Naive thymus-derived CD4-positive, alpha-beta T cell (primary cell): ENCODE measurements around the gene LHX3. TPM values are rescaled to one million over a fixed set of nuclear protein-coding genes. Genes with fewer than 3 reads are reported as not detected.

Source experiments
- ATAC-seq: fragments of 150-1000 bp; cut with Tn5 transposase; 2 replicates; pipeline ENCODE4 v1.10.0; 2021; ENCODE audit warnings: mild to moderate bottlenecking, moderate library complexity
- CTCF ChIA-PET: fragments of 350-600 bp; sonication (Branson Sonifier 250); formaldehyde crosslinking; loops from one replicate; lab custom pipeline; 2021; ENCODE audit warnings: antibody characterized with exemption; lab: Charles Lee
- POLR2A ChIA-PET: fragments of 350-600 bp; sonication (Branson Sonifier 250); formaldehyde crosslinking; loops from one replicate; lab custom pipeline; 2021; ENCODE audit warnings: antibody characterized with exemption, inconsistent platforms; lab: Charles Lee
- DNase-seq, 9 donors: peaks; one replicate each; pipeline versions ENCODE4 v3.0.0 to v3.0.0-alpha.2; 2020 to 2022; ENCODE audit warnings: mixed read lengths in 1 of 9
- H3K27ac ChIP-seq: one replicate; pipeline ENCODE4 v1.7.0; 2013; ENCODE audit warnings: mild to moderate bottlenecking, low read depth, low read length, moderate library complexity
- H3K27me3 ChIP-seq, 2 donors: one replicate each; pipeline ENCODE4 v1.7.0; 2013; ENCODE audit warnings: low read length in 2 of 2, mild to moderate bottlenecking in 2 of 2, moderate library complexity in 2 of 2; ENCODE audit not compliant: control insufficient read depth in 2 of 2, insufficient read depth in 2 of 2
- H3K36me3 ChIP-seq, 3 experiments: 1 replicate in 2 of 3; 2 replicates in 1 of 3; pipeline ENCODE4 v1.7.0; 2013; ENCODE audit warnings: low read length in 3 of 3, mild to moderate bottlenecking in 3 of 3, moderate library complexity in 1 of 3; ENCODE audit not compliant: insufficient read depth in 3 of 3, control insufficient read depth in 2 of 3
- H3K4me1 ChIP-seq, 2 donors: one replicate each; pipeline ENCODE4 v1.7.0; 2013; ENCODE audit warnings: low read length in 2 of 2, mild to moderate bottlenecking in 2 of 2, moderate library complexity in 1 of 2; ENCODE audit not compliant: control insufficient read depth in 2 of 2, insufficient read depth in 2 of 2
- H3K4me3 ChIP-seq: 2 replicates; pipeline ENCODE4 v1.7.0; 2013; ENCODE audit warnings: mild to moderate bottlenecking, low read length
- H3K9me3 ChIP-seq, 3 experiments: 1 replicate in 2 of 3; 2 replicates in 1 of 3; pipeline ENCODE4 v1.7.0; 2013; ENCODE audit warnings: low read length in 3 of 3; ENCODE audit not compliant: control insufficient read depth in 2 of 3
- H3K27ac Mint-ChIP-seq, 9 donors: one replicate each; pipeline ENCODE4 v1.8.0; 2020 to 2022; ENCODE audit warnings: mixed read lengths in 9 of 9, mild to moderate bottlenecking in 8 of 9, moderate library complexity in 5 of 9, inconsistent platforms in 2 of 9
- H3K27me3 Mint-ChIP-seq, 5 donors: one replicate each; pipeline ENCODE4 v1.8.0; 2021 to 2022; ENCODE audit warnings: mixed read lengths in 5 of 5, mild to moderate bottlenecking in 1 of 5
- H3K36me3 Mint-ChIP-seq, 5 donors: one replicate each; pipeline ENCODE4 v1.8.0; 2020 to 2022; ENCODE audit warnings: mixed read lengths in 5 of 5, mild to moderate bottlenecking in 3 of 5, inconsistent platforms in 1 of 5
- H3K4me1 Mint-ChIP-seq, 7 donors: one replicate each; pipeline ENCODE4 v1.8.0; 2020 to 2022; ENCODE audit warnings: mixed read lengths in 7 of 7, mild to moderate bottlenecking in 3 of 7, inconsistent platforms in 1 of 7
- H3K4me3 Mint-ChIP-seq, 10 donors: one replicate each; pipeline ENCODE4 v1.8.0; 2020 to 2022; ENCODE audit warnings: mild to moderate bottlenecking in 10 of 10, mixed read lengths in 10 of 10, moderate library complexity in 6 of 10, inconsistent platforms in 2 of 10
- H3K9me3 Mint-ChIP-seq, 11 donors: one replicate each; pipeline ENCODE4 v1.8.0; 2020 to 2022; ENCODE audit warnings: mixed read lengths in 11 of 11, mild to moderate bottlenecking in 4 of 11, inconsistent platforms in 1 of 11, moderate library complexity in 1 of 11
- intact Hi-C, 2 donors: fragments of 100-400 bp; cut with micrococcal nuclease; formaldehyde crosslinking; loops; one replicate each; pipeline ENCODE4 v1.15.1; 2023
- polyA plus RNA-seq, 2 donors: library from polyadenylated mRNA; unstranded; fragments of 300-500 nt; fragmentation: Illumina TruSeq; gene quantifications; one replicate each; pipeline ENCODE4 v1.2.3, GENCODE V29; 2021
- total RNA-seq, 6 experiments: library from RNA in 5 of 6; stranded (reverse) in 5 of 6; gene quantifications; 1 replicate in 5 of 6; 2 replicates in 1 of 6; pipeline ENCODE4 v1.2.3 and lab custom pipeline; 2021 to 2026

LHX3 gene
- total and polyA plus RNA-seq, 7 experiments from 2014 or later = 0.15 to 0.21 TPM; not detected in 5

- no peak overlapping the region for H3K27ac Mint-ChIP-seq
- ATAC-seq (no peak), DNase-seq (no peak)
- ChIA-PET POLR2A (no interaction called here), CTCF (no interaction called here)
- intact Hi-C loops = no loop called here
- Histone ChIP-seq H3K4me1 (no peaks in the 10 kb centered on the region), H3K9me3 (no peaks in the 10 kb centered on the region), H3K27ac (no peak overlapping the region), H3K4me3 (no peak overlapping the region), H3K27me3 (peaks cover 0 to 8% of the 10 kb centered on the region in 2 donors), H3K36me3 (no peaks in the 10 kb centered on the region)
- H3K4me3 Mint-ChIP-seq = no peak overlapping the region
- peaks cover 0 to 3% (median 0%) of the 10 kb centered on the region in 11 donors for H3K9me3 Mint-ChIP-seq
- H3K27me3 Mint-ChIP-seq = peaks cover 24 to 53% (median 38%) of the 10 kb centered on the region in 5 donors
- H3K4me1 Mint-ChIP-seq = peaks cover 0 to 9% (median 4%) of the 10 kb centered on the region in 7 donors
- H3K36me3 Mint-ChIP-seq = peaks cover 2 to 3% (median 3%) of the 10 kb centered on the region in 5 donors
Measured at GRCh38 chr9:136201174-136201573, 3.8 kb downstream of the LHX3 start.

- H3K27me3 Mint-ChIP-seq = peaks cover 25 to 55% (median 38%) of the 10 kb centered on the region in 5 donors
- H3K4me3 Mint-ChIP-seq = no peak overlapping the region
- H3K9me3 ChIP-seq = no peaks in the 10 kb centered on the region
- H3K27ac Mint-ChIP-seq = no peak overlapping the region
- no peak for ATAC-seq
- peaks cover 0 to 10% (median 4%) of the 10 kb centered on the region in 7 donors for H3K4me1 Mint-ChIP-seq
- no peak for DNase-seq
- no peak overlapping the region for H3K27ac ChIP-seq
- intact Hi-C loops = no loop called here
- POLR2A ChIA-PET = no interaction called here
- peaks cover 0 to 2% (median 0%) of the 10 kb centered on the region in 11 donors for H3K9me3 Mint-ChIP-seq
- CTCF ChIA-PET = no interaction called here
- H3K27me3 ChIP-seq = peaks cover 0 to 13% of the 10 kb centered on the region in 2 donors
- H3K4me3 ChIP-seq = no peak overlapping the region
- H3K4me1 ChIP-seq = no peaks in the 10 kb centered on the region
- no peaks in the 10 kb centered on the region for H3K36me3 Mint-ChIP-seq
- no peaks in the 10 kb centered on the region for H3K36me3 ChIP-seq
Measured at GRCh38 chr9:136200424-136200823, 4.5 kb downstream of the LHX3 start.

- Mint-ChIP-seq H3K27ac (no peak overlapping the region), H3K36me3 (no peaks in the 10 kb centered on the region), H3K4me1 (peaks cover 0 to 10% (median 4%) of the 10 kb centered on the region in 7 donors), H3K9me3 (peaks cover 0 to 2% (median 0%) of the 10 kb centered on the region in 11 donors), H3K4me3 (no peak overlapping the region), H3K27me3 (peaks cover 25 to 60% (median 38%) of the 10 kb centered on the region in 5 donors)
- no peaks in the 10 kb centered on the region for H3K9me3 ChIP-seq
- intact Hi-C loops = no loop called here
- peaks cover 0 to 13% of the 10 kb centered on the region in 2 donors for H3K27me3 ChIP-seq
- H3K27ac ChIP-seq = no peak overlapping the region
- POLR2A ChIA-PET = no interaction called here
- ATAC-seq = no peak
- CTCF ChIA-PET = no interaction called here
- no peak overlapping the region for H3K4me3 ChIP-seq
- H3K4me1 ChIP-seq = no peaks in the 10 kb centered on the region
- DNase-seq = no peak
- H3K36me3 ChIP-seq = no peaks in the 10 kb centered on the region
Measured at GRCh38 chr9:136199391-136200288, 5.3 kb downstream of the LHX3 start.

GRCh38 chr9:136198605-136199083 is 6.3 kb downstream of the LHX3 start:
- DNase-seq (no peak), ATAC-seq (no peak)
- Histone ChIP-seq H3K36me3 (no peaks in the 10 kb centered on the region), H3K4me1 (no peaks in the 10 kb centered on the region), H3K27me3 (peaks cover 0 to 13% of the 10 kb centered on the region in 2 donors), H3K27ac (no peak overlapping the region), H3K9me3 (no peaks in the 10 kb centered on the region), H3K4me3 (no peak overlapping the region)
- ChIA-PET POLR2A (no interaction called here), CTCF (no interaction called here)
- H3K27me3 Mint-ChIP-seq = peaks cover 21 to 56% (median 33%) of the 10 kb centered on the region in 5 donors
- H3K4me1 Mint-ChIP-seq = peaks cover 0 to 10% (median 4%) of the 10 kb centered on the region in 7 donors
- intact Hi-C loops = no loop called here
- peak overlapping the region in 1 of 10 donors; percentile 18 for H3K4me3 Mint-ChIP-seq
- H3K36me3 Mint-ChIP-seq = no peaks in the 10 kb centered on the region
- H3K27ac Mint-ChIP-seq = no peak overlapping the region
- peaks cover 0 to 2% (median 0%) of the 10 kb centered on the region in 11 donors for H3K9me3 Mint-ChIP-seq

- intact Hi-C loops = no loop called here
- Mint-ChIP-seq H3K27me3 (peaks cover 21 to 53% (median 30%) of the 10 kb centered on the region in 5 donors), H3K4me3 (peak overlapping the region in 1 of 10 donors; percentile 18), H3K4me1 (peaks cover 0 to 10% (median 4%) of the 10 kb centered on the region in 7 donors), H3K9me3 (peaks cover 0 to 2% (median 0%) of the 10 kb centered on the region in 11 donors), H3K36me3 (no peaks in the 10 kb centered on the region), H3K27ac (no peak overlapping the region)
- H3K36me3 ChIP-seq = no peaks in the 10 kb centered on the region
- no peak overlapping the region for H3K4me3 ChIP-seq
- H3K4me1 ChIP-seq = no peaks in the 10 kb centered on the region
- ChIA-PET CTCF (no interaction called here), POLR2A (no interaction called here)
- H3K27me3 ChIP-seq = peaks cover 0 to 13% of the 10 kb centered on the region in 2 donors
- no peaks in the 10 kb centered on the region for H3K9me3 ChIP-seq
- DNase-seq (no peak), ATAC-seq (no peak)
- H3K27ac ChIP-seq = no peak overlapping the region
Measured at GRCh38 chr9:136197930-136198604, 6.9 kb downstream of the LHX3 start.

GRCh38 chr9:136197084-136197875 is 7.6 kb downstream of the LHX3 start:
- H3K36me3 ChIP-seq = no peaks in the 10 kb centered on the region
- intact Hi-C loops = no loop called here
- DNase-seq = no peak
- H3K4me3 ChIP-seq = no peak overlapping the region
- peaks cover 0 to 10% (median 4%) of the 10 kb centered on the region in 7 donors for H3K4me1 Mint-ChIP-seq
- H3K4me1 ChIP-seq = no peaks in the 10 kb centered on the region
- H3K27ac Mint-ChIP-seq = no peak overlapping the region
- no peak for ATAC-seq
- ChIA-PET POLR2A (no interaction called here), CTCF (no interaction called here)
- peaks cover 0 to 2% (median 0%) of the 10 kb centered on the region in 11 donors for H3K9me3 Mint-ChIP-seq
- peaks cover 0 to 13% of the 10 kb centered on the region in 2 donors for H3K27me3 ChIP-seq
- H3K9me3 ChIP-seq = no peaks in the 10 kb centered on the region
- no peak overlapping the region for H3K4me3 Mint-ChIP-seq
- no peak overlapping the region for H3K27ac ChIP-seq
- no peaks in the 10 kb centered on the region for H3K36me3 Mint-ChIP-seq
- peaks cover 21 to 56% (median 30%) of the 10 kb centered on the region in 5 donors for H3K27me3 Mint-ChIP-seq
